ENCODE measurements around the gene SLC41A1. TPM values are rescaled to one million over a fixed set of nuclear protein-coding genes. Genes with fewer than 3 reads are reported as not detected.

Gene SLC41A1
- polyA plus RNA-seq, 1 of the 3 experiments (the other 2 are of a cell fraction): 18.3 TPM

DNA sequence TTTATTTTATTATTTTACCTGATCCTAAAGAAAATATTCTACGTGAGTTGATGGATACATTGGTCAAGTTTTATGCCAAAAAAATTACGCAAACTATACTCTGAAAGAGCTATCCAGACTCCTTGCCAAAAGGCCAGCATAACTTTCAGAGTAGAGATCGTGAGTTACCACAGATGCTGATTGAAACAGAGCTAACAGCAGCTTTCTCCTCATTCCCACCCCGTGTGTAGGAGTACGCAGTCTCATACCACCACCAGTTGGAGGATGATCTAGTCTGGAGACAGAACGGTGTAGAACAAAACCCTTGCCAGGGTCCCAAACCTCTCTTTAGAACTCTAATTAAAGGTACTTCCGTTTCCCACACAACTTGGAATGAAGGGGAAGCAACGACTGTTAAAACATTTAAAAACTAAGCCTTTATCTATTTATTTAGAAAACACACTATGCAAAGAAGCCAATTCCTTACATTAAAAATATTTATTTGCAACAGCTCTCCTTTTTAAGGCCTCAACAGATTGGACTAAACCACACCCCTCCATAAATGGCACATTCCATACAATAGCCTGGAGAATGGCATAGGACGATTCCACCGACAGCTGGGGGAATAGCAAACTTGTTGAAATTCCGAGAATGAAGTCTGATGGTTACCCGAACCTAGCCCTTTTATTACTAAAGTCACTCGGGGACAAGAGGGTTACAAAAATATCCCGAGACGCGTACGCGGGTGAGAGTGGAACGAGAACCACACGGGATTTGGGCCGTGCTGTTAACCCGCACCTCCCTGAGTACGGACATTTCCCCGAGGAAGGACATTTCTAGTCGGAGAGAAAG is 64.4 kb downstream of the SLC41A1 start:
- H3K79me2 ChIP-seq (ENCODE audit: insufficient read depth): peaks cover 59% of the 10 kb centered on the region
- H3K27ac ChIP-seq (ENCODE audit: low read depth in 2 of 2, low read length in 1 of 2): peak overlapping the region; percentile 88 to 96
- H3K4me1 ChIP-seq (ENCODE audit: control insufficient read depth in 1 of 2, insufficient read depth in 2 of 2, low read depth in 1 of 2, low read length in 1 of 2): peaks cover 15 to 28% of the 10 kb centered on the region in 2 experiments; a peak in 3 of 4 replicates
- peak; percentile 28 for DNase-seq
- peak overlapping the region; percentile 80 for H3K9ac ChIP-seq
- ChIA-PET CTCF (interaction anchor here (0.7 to 1.8 kb wide), 8 partner anchors 9 to 296 kb away, joined by 3 to 6 read pairs (median 4); partner anchors contain the start of gene ELK4), POLR2A (interaction anchor here (0.6 kb wide), 1 partner anchor 9 kb away, joined by 4 read pairs; no protein-coding TSS in a partner anchor)
- peaks cover 8 to 17% of the 10 kb centered on the region in 2 experiments for H3K36me3 ChIP-seq (replicated peaks in 1 of 2; ENCODE audit: control insufficient read depth in 1 of 2, insufficient read depth in 2 of 2, low read length in 1 of 2)
- peak overlapping the region; percentile 73 to 91 for H3K4me3 ChIP-seq (ENCODE audit: low read depth in 2 of 2, low read length in 1 of 2)
- TF ChIP-seq NRF1 (IDR thresholded peaks at IDR 0.05; ENCODE audit: low read depth, low read length) (no peak), SMC3 (IDR thresholded peaks at IDR 0.05; ENCODE audit: low read depth, low read length) (0 out of 2 replicates have a peak, but pooled peaks have one; percentile 1), YY1 (IDR thresholded peaks at IDR 0.05; ENCODE audit: low read depth) (0 out of 2 replicates have a peak, but pooled peaks have one; percentile 25), MEF2A (IDR thresholded peaks at IDR 0.05; ENCODE audit: borderline replicate concordance, low read depth) (no peak), RCOR1 (IDR thresholded peaks at IDR 0.05; ENCODE audit: low read length) (no peak), CHD2 (IDR thresholded peaks at IDR 0.05; ENCODE audit: low read length, partially characterized antibody) (peak; percentile 84), FOSL2 (IDR thresholded peaks at IDR 0.05; ENCODE audit: borderline replicate concordance, low read depth) (no peak), RFX5 (IDR thresholded peaks at IDR 0.05; ENCODE audit: low read length) (no peak)
- TF ChIP-seq, protein P1, sequence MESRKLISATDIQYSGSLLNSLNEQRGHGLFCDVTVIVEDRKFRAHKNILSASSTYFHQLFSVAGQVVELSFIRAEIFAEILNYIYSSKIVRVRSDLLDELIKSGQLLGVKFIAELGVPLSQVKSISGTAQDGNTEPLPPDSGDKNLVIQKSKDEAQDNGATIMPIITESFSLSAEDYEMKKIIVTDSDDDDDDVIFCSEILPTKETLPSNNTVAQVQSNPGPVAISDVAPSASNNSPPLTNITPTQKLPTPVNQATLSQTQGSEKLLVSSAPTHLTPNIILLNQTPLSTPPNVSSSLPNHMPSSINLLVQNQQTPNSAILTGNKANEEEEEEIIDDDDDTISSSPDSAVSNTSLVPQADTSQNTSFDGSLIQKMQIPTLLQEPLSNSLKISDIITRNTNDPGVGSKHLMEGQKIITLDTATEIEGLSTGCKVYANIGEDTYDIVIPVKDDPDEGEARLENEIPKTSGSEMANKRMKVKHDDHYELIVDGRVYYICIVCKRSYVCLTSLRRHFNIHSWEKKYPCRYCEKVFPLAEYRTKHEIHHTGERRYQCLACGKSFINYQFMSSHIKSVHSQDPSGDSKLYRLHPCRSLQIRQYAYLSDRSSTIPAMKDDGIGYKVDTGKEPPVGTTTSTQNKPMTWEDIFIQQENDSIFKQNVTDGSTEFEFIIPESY (IDR thresholded peaks at IDR 0.05; ENCODE audit: borderline replicate concordance, low read depth): peak; percentile 89
- TF ChIP-seq, protein P2, sequence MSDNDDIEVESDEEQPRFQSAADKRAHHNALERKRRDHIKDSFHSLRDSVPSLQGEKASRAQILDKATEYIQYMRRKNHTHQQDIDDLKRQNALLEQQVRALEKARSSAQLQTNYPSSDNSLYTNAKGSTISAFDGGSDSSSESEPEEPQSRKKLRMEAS (IDR thresholded peaks at IDR 0.05; ENCODE audit: low read depth): no peak
- TF ChIP-seq, protein P3, sequence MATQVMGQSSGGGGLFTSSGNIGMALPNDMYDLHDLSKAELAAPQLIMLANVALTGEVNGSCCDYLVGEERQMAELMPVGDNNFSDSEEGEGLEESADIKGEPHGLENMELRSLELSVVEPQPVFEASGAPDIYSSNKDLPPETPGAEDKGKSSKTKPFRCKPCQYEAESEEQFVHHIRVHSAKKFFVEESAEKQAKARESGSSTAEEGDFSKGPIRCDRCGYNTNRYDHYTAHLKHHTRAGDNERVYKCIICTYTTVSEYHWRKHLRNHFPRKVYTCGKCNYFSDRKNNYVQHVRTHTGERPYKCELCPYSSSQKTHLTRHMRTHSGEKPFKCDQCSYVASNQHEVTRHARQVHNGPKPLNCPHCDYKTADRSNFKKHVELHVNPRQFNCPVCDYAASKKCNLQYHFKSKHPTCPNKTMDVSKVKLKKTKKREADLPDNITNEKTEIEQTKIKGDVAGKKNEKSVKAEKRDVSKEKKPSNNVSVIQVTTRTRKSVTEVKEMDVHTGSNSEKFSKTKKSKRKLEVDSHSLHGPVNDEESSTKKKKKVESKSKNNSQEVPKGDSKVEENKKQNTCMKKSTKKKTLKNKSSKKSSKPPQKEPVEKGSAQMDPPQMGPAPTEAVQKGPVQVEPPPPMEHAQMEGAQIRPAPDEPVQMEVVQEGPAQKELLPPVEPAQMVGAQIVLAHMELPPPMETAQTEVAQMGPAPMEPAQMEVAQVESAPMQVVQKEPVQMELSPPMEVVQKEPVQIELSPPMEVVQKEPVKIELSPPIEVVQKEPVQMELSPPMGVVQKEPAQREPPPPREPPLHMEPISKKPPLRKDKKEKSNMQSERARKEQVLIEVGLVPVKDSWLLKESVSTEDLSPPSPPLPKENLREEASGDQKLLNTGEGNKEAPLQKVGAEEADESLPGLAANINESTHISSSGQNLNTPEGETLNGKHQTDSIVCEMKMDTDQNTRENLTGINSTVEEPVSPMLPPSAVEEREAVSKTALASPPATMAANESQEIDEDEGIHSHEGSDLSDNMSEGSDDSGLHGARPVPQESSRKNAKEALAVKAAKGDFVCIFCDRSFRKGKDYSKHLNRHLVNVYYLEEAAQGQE (IDR thresholded peaks at IDR 0.05; ENCODE audit: low read depth, low read length): no peak
- no peaks in the 10 kb centered on the region for H3K9me3 ChIP-seq
- H3K27me3 ChIP-seq (ENCODE audit: insufficient read depth): no peaks in the 10 kb centered on the region
- WGBS (ENCODE audit: low lambda C conversion rate): 1% methylated on average over 25 of the region's 25 CpGs
- no peaks in the 10 kb centered on the region for H3K9me2 ChIP-seq
- H2AFZ ChIP-seq (ENCODE audit: low read depth): 0 out of 2 replicates have a peak overlapping the region, but pooled peaks have one; percentile 25
- H3K4me2 ChIP-seq: peak overlapping the region; percentile 83
- peaks cover 55% of the 10 kb centered on the region for H4K20me1 ChIP-seq (ENCODE audit: insufficient read depth)
- peaks cover 14% of the 10 kb centered on the region for H3F3A ChIP-seq (replicated peaks; ENCODE audit: insufficient read depth)

Measured in SK-N-SH (cell line).